Measurements from ENCODE around the gene APOL3.
"Not testable (repeated sequence)": the region's sequence is repeated elsewhere in the genome, so short reads cannot be mapped to it uniquely, and the experiment has no call there.

APOL3 gene

GRCh38 chr22:36162127-36163034 is 1.8 kb upstream of the APOL3 start:
- DNase-seq, result peak; percentile 43 to 68 (median 58)
- Histone ChIP-seq H3K4me3 (ENCODE audit: insufficient read depth, low read depth, low read length, poor library complexity, severe bottlenecking) (peak overlapping the region; percentile 18), H3K9me3 (ENCODE audit: control insufficient read depth, low read length) (no peaks in the 10 kb centered on the region), H3K27me3 (replicated peaks; ENCODE audit: control insufficient read depth, insufficient read depth, low read length, poor library complexity, severe bottlenecking) (no peaks in the 10 kb centered on the region), H3K27ac (ENCODE audit: insufficient read depth, low read length, poor library complexity, severe bottlenecking) (peak overlapping the region; percentile 94), H3K36me3 (ENCODE audit: control insufficient read depth, insufficient read depth, low read length) (no peaks in the 10 kb centered on the region), H3K4me1 (ENCODE audit: control insufficient read depth, insufficient read depth, low read length, poor library complexity, severe bottlenecking) (peaks cover 63% of the 10 kb centered on the region)

- Histone ChIP-seq H3K27ac (ENCODE audit: insufficient read depth, low read length, poor library complexity, severe bottlenecking) (peak overlapping the region; percentile 94), H3K4me1 (ENCODE audit: control insufficient read depth, insufficient read depth, low read length, poor library complexity, severe bottlenecking) (peaks cover 56% of the 10 kb centered on the region)
- H3K27me3 ChIP-seq (replicated peaks; ENCODE audit: control insufficient read depth, insufficient read depth, low read length, poor library complexity, severe bottlenecking); H3K9me3 ChIP-seq (ENCODE audit: control insufficient read depth, low read length); H3K36me3 ChIP-seq (ENCODE audit: control insufficient read depth, insufficient read depth, low read length); H3K4me3 ChIP-seq (ENCODE audit: insufficient read depth, low read depth, low read length, poor library complexity, severe bottlenecking): not testable (repeated sequence)
- peak; percentile 44 to 64 (median 57) for DNase-seq
Measured at GRCh38 chr22:36161793-36162126, 1.2 kb upstream of the APOL3 start.

- Histone ChIP-seq H3K27ac (ENCODE audit: insufficient read depth, low read length, poor library complexity, severe bottlenecking) (peak overlapping the region; percentile 94), H3K36me3 (ENCODE audit: control insufficient read depth, insufficient read depth, low read length) (peaks cover 11% of the 10 kb centered on the region), H3K27me3 (replicated peaks; ENCODE audit: control insufficient read depth, insufficient read depth, low read length, poor library complexity, severe bottlenecking) (no peaks in the 10 kb centered on the region), H3K4me1 (ENCODE audit: control insufficient read depth, insufficient read depth, low read length, poor library complexity, severe bottlenecking) (peaks cover 67% of the 10 kb centered on the region), H3K9me3 (ENCODE audit: control insufficient read depth, low read length) (no peaks in the 10 kb centered on the region), H3K4me3 (ENCODE audit: insufficient read depth, low read depth, low read length, poor library complexity, severe bottlenecking) (peak overlapping the region; percentile 69)
- peak; percentile 67 to 73 (median 71) for DNase-seq
Measured at GRCh38 chr22:36156515-36157419, 3.8 kb downstream of the APOL3 start.

- peaks cover 65% of the 10 kb centered on the region for H3K4me1 ChIP-seq (ENCODE audit: control insufficient read depth, insufficient read depth, low read length, poor library complexity, severe bottlenecking)
- H3K27ac ChIP-seq (ENCODE audit: insufficient read depth, low read length, poor library complexity, severe bottlenecking), result peak overlapping the region; percentile 94
- H3K27me3 ChIP-seq (replicated peaks; ENCODE audit: control insufficient read depth, insufficient read depth, low read length, poor library complexity, severe bottlenecking), result no peaks in the 10 kb centered on the region
- peak overlapping the region; percentile 69 for H3K4me3 ChIP-seq (ENCODE audit: insufficient read depth, low read depth, low read length, poor library complexity, severe bottlenecking)
- no peak for DNase-seq
- H3K36me3 ChIP-seq (ENCODE audit: control insufficient read depth, insufficient read depth, low read length), result peaks cover 11% of the 10 kb centered on the region
- no peaks in the 10 kb centered on the region for H3K9me3 ChIP-seq (ENCODE audit: control insufficient read depth, low read length)
Measured at GRCh38 chr22:36156119-36156514, 4.4 kb downstream of the APOL3 start.

GRCh38 chr22:36155702-36156101 is 4.9 kb downstream of the APOL3 start:
- no peaks in the 10 kb centered on the region for H3K9me3 ChIP-seq (ENCODE audit: control insufficient read depth, low read length)
- peak overlapping the region; percentile 69 for H3K4me3 ChIP-seq (ENCODE audit: insufficient read depth, low read depth, low read length, poor library complexity, severe bottlenecking)
- peaks cover 61% of the 10 kb centered on the region for H3K4me1 ChIP-seq (ENCODE audit: control insufficient read depth, insufficient read depth, low read length, poor library complexity, severe bottlenecking)
- H3K27ac ChIP-seq (ENCODE audit: insufficient read depth, low read length, poor library complexity, severe bottlenecking), result peak overlapping the region; percentile 94
- DNase-seq, result no peak
- H3K36me3 ChIP-seq (ENCODE audit: control insufficient read depth, insufficient read depth, low read length), result peaks cover 11% of the 10 kb centered on the region
- no peaks in the 10 kb centered on the region for H3K27me3 ChIP-seq (replicated peaks; ENCODE audit: control insufficient read depth, insufficient read depth, low read length, poor library complexity, severe bottlenecking)

- peak overlapping the region; percentile 94 for H3K27ac ChIP-seq (ENCODE audit: insufficient read depth, low read length, poor library complexity, severe bottlenecking)
- H3K4me1 ChIP-seq (ENCODE audit: control insufficient read depth, insufficient read depth, low read length, poor library complexity, severe bottlenecking), result peaks cover 51% of the 10 kb centered on the region
- H3K9me3 ChIP-seq (ENCODE audit: control insufficient read depth, low read length), result no peaks in the 10 kb centered on the region
- H3K36me3 ChIP-seq (ENCODE audit: control insufficient read depth, insufficient read depth, low read length), result peaks cover 16% of the 10 kb centered on the region
- H3K27me3 ChIP-seq (replicated peaks; ENCODE audit: control insufficient read depth, insufficient read depth, low read length, poor library complexity, severe bottlenecking), result no peaks in the 10 kb centered on the region
- no peak overlapping the region for H3K4me3 ChIP-seq (ENCODE audit: insufficient read depth, low read depth, low read length, poor library complexity, severe bottlenecking)
- DNase-seq, result no peak
Measured at GRCh38 chr22:36154423-36154945, 6.1 kb downstream of the APOL3 start.

- Histone ChIP-seq H3K27ac (ENCODE audit: insufficient read depth, low read length, poor library complexity, severe bottlenecking) (peak overlapping the region; percentile 40), H3K4me3 (ENCODE audit: insufficient read depth, low read depth, low read length, poor library complexity, severe bottlenecking) (no peak overlapping the region), H3K27me3 (replicated peaks; ENCODE audit: control insufficient read depth, insufficient read depth, low read length, poor library complexity, severe bottlenecking) (no peaks in the 10 kb centered on the region), H3K4me1 (ENCODE audit: control insufficient read depth, insufficient read depth, low read length, poor library complexity, severe bottlenecking) (peaks cover 44% of the 10 kb centered on the region), H3K9me3 (ENCODE audit: control insufficient read depth, low read length) (no peaks in the 10 kb centered on the region), H3K36me3 (ENCODE audit: control insufficient read depth, insufficient read depth, low read length) (peaks cover 24% of the 10 kb centered on the region)
- DNase-seq, result no peak
Measured at GRCh38 chr22:36153501-36154422, 6.8 kb downstream of the APOL3 start.

- Histone ChIP-seq H3K36me3 (ENCODE audit: control insufficient read depth, insufficient read depth, low read length) (peaks cover 33% of the 10 kb centered on the region), H3K27ac (ENCODE audit: insufficient read depth, low read length, poor library complexity, severe bottlenecking) (peak overlapping the region; percentile 40), H3K4me1 (ENCODE audit: control insufficient read depth, insufficient read depth, low read length, poor library complexity, severe bottlenecking) (peaks cover 41% of the 10 kb centered on the region)
- H3K9me3 ChIP-seq (ENCODE audit: control insufficient read depth, low read length); H3K4me3 ChIP-seq (ENCODE audit: insufficient read depth, low read depth, low read length, poor library complexity, severe bottlenecking); DNase-seq; H3K27me3 ChIP-seq (replicated peaks; ENCODE audit: control insufficient read depth, insufficient read depth, low read length, poor library complexity, severe bottlenecking): not testable (repeated sequence)
Measured at GRCh38 chr22:36152821-36153220, 7.7 kb downstream of the APOL3 start.

GRCh38 chr22:36152088-36152487 is 8.5 kb downstream of the APOL3 start:
- no peak overlapping the region for H3K27ac ChIP-seq (ENCODE audit: insufficient read depth, low read length, poor library complexity, severe bottlenecking)
- DNase-seq, result no peak
- H3K36me3 ChIP-seq (ENCODE audit: control insufficient read depth, insufficient read depth, low read length), result peaks cover 40% of the 10 kb centered on the region
- H3K27me3 ChIP-seq (replicated peaks; ENCODE audit: control insufficient read depth, insufficient read depth, low read length, poor library complexity, severe bottlenecking), result no peaks in the 10 kb centered on the region
- peaks cover 41% of the 10 kb centered on the region for H3K4me1 ChIP-seq (ENCODE audit: control insufficient read depth, insufficient read depth, low read length, poor library complexity, severe bottlenecking)
- no peaks in the 10 kb centered on the region for H3K9me3 ChIP-seq (ENCODE audit: control insufficient read depth, low read length)
- H3K4me3 ChIP-seq (ENCODE audit: insufficient read depth, low read depth, low read length, poor library complexity, severe bottlenecking), result no peak overlapping the region

Measured in effector memory CD4-positive, alpha-beta T cell (primary cell).